Lower leg skin (tissue), 3 donors: ENCODE results near the gene RAPGEF2.

Source experiments
- CTCF ChIP-seq, 3 donors: fragments of 450-650 bp; IDR thresholded peaks; one replicate each; pipeline ENCODE4 v1.5.1; 2016; ENCODE audit warnings: antibody characterized with exemption in 3 of 3, mild to moderate bottlenecking in 3 of 3, moderate library complexity in 2 of 3
- POLR2A ChIP-seq, 2 donors: fragments of 450-650 bp; IDR thresholded peaks; one replicate each; pipeline ENCODE4 v1.6.1; 2016 to 2017; ENCODE audit warnings: antibody characterized with exemption in 2 of 2, mild to moderate bottlenecking in 1 of 2, moderate library complexity in 1 of 2

- TF ChIP-seq POLR2A (IDR thresholded peaks at IDR 0.05), result no peak
- TF ChIP-seq CTCF (IDR thresholded peaks at IDR 0.05), result no peak
Measured at GRCh38 chr4:159326480-159326879, 223.6 kb downstream of the RAPGEF2 start.
